ENCODE measurements around the gene GYPC.

GRCh38 chr2:126643431-126643830, 12.5 kb upstream of the GYPC start:
- TF ChIP-seq CTCF (IDR thresholded peaks at IDR 0.05; ENCODE audit: low read length), result no peak
- no peak for TF ChIP-seq EZH2 (IDR thresholded peaks at IDR 0.05; ENCODE audit: borderline replicate concordance, low read length)
